Neural progenitor cell (in vitro differentiated cells): Measurements from ENCODE around the gene AOC2. TPM values are rescaled to one million over a fixed set of nuclear protein-coding genes. Genes with fewer than 3 reads are reported as not detected.
"Not testable (repeated sequence)": the region's sequence is repeated elsewhere in the genome, so short reads cannot be mapped to it uniquely, and the experiment has no call there.

ENCODE experiments used
- DNase-seq: peaks from one replicate; pipeline ENCODE4 v3.0.0-alpha.2; 2016; ENCODE audit warnings: low spot score
- H2AFZ ChIP-seq: fragments of 200-600 bp; sonication (generic); replicated peaks from 2 replicates; pipeline ENCODE4 v1.6.1; 2016; ENCODE audit warnings: antibody characterized with exemption
- H3F3A ChIP-seq: fragments of 200-600 bp; sonication (generic); 2 replicates; pipeline ENCODE4 v1.6.1; 2016; ENCODE audit warnings: antibody characterized with exemption, low read depth
- H3K27ac ChIP-seq: fragments of 200-600 bp; sonication (generic); 2 replicates; pipeline ENCODE4 v1.5.1; 2016; ENCODE audit warnings: mild to moderate bottlenecking
- H3K27me3 ChIP-seq: fragments of 200-600 bp; sonication (generic); 2 replicates; pipeline ENCODE4 v1.6.1; 2016; ENCODE audit warnings: mild to moderate bottlenecking, moderate library complexity
- H3K36me3 ChIP-seq: fragments of 200-600 bp; sonication (generic); 2 replicates; pipeline ENCODE4 v1.5.1; 2016
- H3K4me1 ChIP-seq: fragments of 200-600 bp; sonication (generic); 2 replicates; pipeline ENCODE4 v1.6.1; 2016; ENCODE audit warnings: mixed run types
- H3K4me2 ChIP-seq: fragments of 200-600 bp; sonication (generic); 2 replicates; pipeline ENCODE4 v1.6.1; 2016
- H3K4me3 ChIP-seq: fragments of 200-600 bp; sonication (generic); 2 replicates; pipeline ENCODE4 v1.5.1; 2016
- H3K79me2 ChIP-seq: fragments of 200-600 bp; sonication (generic); 2 replicates; pipeline ENCODE4 v1.6.1; 2016; ENCODE audit warnings: low read depth
- H3K9ac ChIP-seq: fragments of 200-600 bp; sonication (generic); 2 replicates; pipeline ENCODE4 v1.6.1; 2016
- H3K9me3 ChIP-seq: fragments of 200-600 bp; sonication (generic); 2 replicates; pipeline ENCODE4 v1.5.1; 2016; ENCODE audit warnings: low read depth
- H4K20me1 ChIP-seq: fragments of 200-600 bp; sonication (generic); 2 replicates; pipeline ENCODE4 v1.6.1; 2016; ENCODE audit warnings: low read depth
- H3K27ac Mint-ChIP-seq: 3 replicates; pipeline ENCODE4 v1.8.0; 2021; ENCODE audit warnings: mixed read lengths
- H3K27me3 Mint-ChIP-seq: 2 replicates; pipeline ENCODE4 v1.8.0; 2022; ENCODE audit warnings: low read depth, mild to moderate bottlenecking, inconsistent platforms, moderate library complexity, mixed read lengths; ENCODE audit not compliant: insufficient read depth
- H3K36me3 Mint-ChIP-seq: 3 replicates; pipeline ENCODE4 v1.8.0; 2021; ENCODE audit warnings: mixed read lengths
- H3K4me1 Mint-ChIP-seq: 3 replicates; pipeline ENCODE4 v1.8.0; 2021; ENCODE audit warnings: mixed read lengths
- H3K4me3 Mint-ChIP-seq: 3 replicates; pipeline ENCODE4 v1.8.0; 2021; ENCODE audit warnings: mild to moderate bottlenecking, moderate library complexity, mixed read lengths
- H3K9me3 Mint-ChIP-seq: 3 replicates; pipeline ENCODE4 v1.8.0; 2020; ENCODE audit warnings: mixed read lengths
- EZH2 ChIP-seq: fragments of 200-600 bp; sonication (generic); IDR thresholded peaks from 2 replicates; pipeline ENCODE4 v1.6.1; 2017; ENCODE audit warnings: antibody characterized with exemption, mild to moderate bottlenecking, moderate library complexity
- EZH2phosphoT487 ChIP-seq: fragments of 200-600 bp; sonication (generic); IDR thresholded peaks from 2 replicates; pipeline ENCODE4 v1.6.1; 2017; ENCODE audit warnings: antibody characterized with exemption
- total RNA-seq: library from RNA; depleted of rRNA; stranded (reverse); fragments of >200 nt; gene quantifications from 2 replicates; pipeline ENCODE4 v1.2.3, GENCODE V29; 2015; ENCODE audit warnings: low replicate concordance
- TF ChIP-seq, protein P1 (sequence below): fragments of 200-600 bp; sonication (generic); IDR thresholded peaks from 2 replicates; pipeline ENCODE4 v1.5.1; 2017; ENCODE audit warnings: antibody characterized with exemption, mild to moderate bottlenecking

AOC2 gene
- total RNA-seq, 1 donor from 2014 or later: 1.2 TPM

DNA sequence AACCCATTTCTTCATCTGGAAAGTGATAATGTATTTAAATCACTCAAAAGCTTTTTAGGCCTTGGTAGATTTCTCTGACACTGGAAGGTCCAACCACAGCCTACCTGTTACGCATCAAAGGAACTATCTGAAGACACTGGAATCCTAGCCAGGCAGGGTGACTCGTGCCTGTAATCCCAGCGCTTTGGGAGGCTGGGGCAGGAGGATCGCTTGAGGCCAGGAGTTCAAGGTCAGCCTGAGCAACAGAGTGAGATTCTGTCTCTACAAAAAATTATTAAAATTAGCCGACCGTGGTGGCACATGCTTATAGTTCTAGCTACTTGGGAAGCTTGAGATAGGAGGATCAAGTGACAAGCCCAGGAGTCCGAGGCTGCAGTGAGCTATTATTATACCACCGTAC, 37.8 kb downstream of the AOC2 start:
- Mint-ChIP-seq H3K27me3 (peaks cover 11% of the 10 kb centered on the region), H3K27ac (no peak overlapping the region), H3K36me3 (no peaks in the 10 kb centered on the region), H3K9me3 (no peaks in the 10 kb centered on the region), H3K4me3 (no peak overlapping the region), H3K4me1 (peaks cover 8% of the 10 kb centered on the region)
- Histone ChIP-seq H3F3A (no peaks in the 10 kb centered on the region), H3K79me2 (no peaks in the 10 kb centered on the region), H3K4me3 (no peak overlapping the region), H3K9me3 (no peaks in the 10 kb centered on the region), H3K27me3 (peaks cover 18% of the 10 kb centered on the region), H2AFZ (no peak overlapping the region), H3K4me2 (no peak overlapping the region), H3K9ac (no peak overlapping the region), H3K36me3 (no peaks in the 10 kb centered on the region), H3K4me1 (no peaks in the 10 kb centered on the region), H3K27ac (no peak overlapping the region), H4K20me1 (no peaks in the 10 kb centered on the region)
- TF ChIP-seq EZH2 (no peak), EZH2phosphoT487 (no peak)
- TF ChIP-seq, protein P1, sequence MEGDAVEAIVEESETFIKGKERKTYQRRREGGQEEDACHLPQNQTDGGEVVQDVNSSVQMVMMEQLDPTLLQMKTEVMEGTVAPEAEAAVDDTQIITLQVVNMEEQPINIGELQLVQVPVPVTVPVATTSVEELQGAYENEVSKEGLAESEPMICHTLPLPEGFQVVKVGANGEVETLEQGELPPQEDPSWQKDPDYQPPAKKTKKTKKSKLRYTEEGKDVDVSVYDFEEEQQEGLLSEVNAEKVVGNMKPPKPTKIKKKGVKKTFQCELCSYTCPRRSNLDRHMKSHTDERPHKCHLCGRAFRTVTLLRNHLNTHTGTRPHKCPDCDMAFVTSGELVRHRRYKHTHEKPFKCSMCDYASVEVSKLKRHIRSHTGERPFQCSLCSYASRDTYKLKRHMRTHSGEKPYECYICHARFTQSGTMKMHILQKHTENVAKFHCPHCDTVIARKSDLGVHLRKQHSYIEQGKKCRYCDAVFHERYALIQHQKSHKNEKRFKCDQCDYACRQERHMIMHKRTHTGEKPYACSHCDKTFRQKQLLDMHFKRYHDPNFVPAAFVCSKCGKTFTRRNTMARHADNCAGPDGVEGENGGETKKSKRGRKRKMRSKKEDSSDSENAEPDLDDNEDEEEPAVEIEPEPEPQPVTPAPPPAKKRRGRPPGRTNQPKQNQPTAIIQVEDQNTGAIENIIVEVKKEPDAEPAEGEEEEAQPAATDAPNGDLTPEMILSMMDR: no peak
- no peak for DNase-seq

DNA sequence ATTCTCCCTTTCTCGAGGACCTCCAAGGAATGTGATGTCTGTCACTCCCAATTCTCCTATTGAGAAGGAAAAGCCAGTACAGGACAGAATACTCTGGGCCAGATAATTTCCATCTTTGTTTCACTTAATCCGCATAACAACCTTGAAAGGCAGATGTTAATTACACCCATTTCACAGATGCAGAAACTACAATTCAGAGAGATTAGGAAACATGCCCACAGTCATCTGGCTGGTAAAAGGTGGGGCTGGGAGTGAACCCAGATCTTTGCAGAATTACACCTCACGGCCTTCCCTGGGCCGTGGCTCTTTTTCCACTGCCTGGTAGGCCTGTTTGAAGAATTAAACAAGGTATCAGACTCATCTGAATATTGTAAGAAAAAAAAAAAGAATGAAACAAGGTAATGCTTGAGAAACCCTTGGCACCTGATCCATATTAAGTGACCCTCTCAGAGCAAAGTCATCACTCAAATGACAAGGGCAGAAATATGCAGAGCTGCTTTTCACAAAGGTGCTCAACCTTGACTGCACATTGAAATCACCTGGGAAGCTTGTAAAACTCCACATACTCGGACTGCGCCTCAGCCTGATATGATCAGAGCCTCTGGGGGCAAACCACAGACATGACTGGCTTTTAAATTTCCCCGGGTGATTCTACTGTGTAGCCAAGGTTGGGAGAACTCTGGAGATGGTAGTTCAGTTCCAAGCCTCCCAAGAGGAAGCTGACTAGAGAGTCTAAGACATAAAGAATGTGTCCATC, 39.6 kb downstream of the AOC2 start:
- Mint-ChIP-seq H3K9me3 (no peaks in the 10 kb centered on the region), H3K27me3 (peaks cover 11% of the 10 kb centered on the region)
- H3K27me3 ChIP-seq: no peaks in the 10 kb centered on the region

DNA sequence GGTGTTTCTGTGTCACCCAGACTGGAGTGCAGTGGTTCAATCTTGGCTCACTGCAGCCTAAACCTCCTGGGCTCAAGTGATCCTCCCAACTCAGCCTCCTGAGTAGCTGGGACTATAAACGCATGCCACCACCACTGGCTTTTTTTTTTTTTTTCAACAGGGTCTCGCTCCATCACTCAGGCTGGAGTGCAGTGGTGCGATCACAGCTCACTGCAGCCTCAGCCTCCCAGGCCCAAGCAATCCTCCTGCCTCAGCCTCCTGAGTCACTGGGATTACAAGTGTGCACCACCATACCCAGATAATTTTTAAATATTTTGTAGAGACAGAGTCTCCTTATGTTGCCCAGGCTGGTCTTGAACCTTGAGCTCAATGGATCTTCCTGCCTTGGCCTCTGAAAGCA, 41.4 kb downstream of the AOC2 start:
- not testable (repeated sequence) for H3K9me3 ChIP-seq, H3K4me1 ChIP-seq, H3K4me1 Mint-ChIP-seq, H3K9ac ChIP-seq, H3K36me3 ChIP-seq, H4K20me1 ChIP-seq, H3K4me2 ChIP-seq, H3K36me3 Mint-ChIP-seq, H3K79me2 ChIP-seq, DNase-seq, H3K4me3 Mint-ChIP-seq, H3K4me3 ChIP-seq, H3K27ac Mint-ChIP-seq, H3K9me3 Mint-ChIP-seq, H3F3A ChIP-seq, H3K27ac ChIP-seq, H2AFZ ChIP-seq, H3K27me3 Mint-ChIP-seq, H3K27me3 ChIP-seq

More for the DNA sequence above, 39.6 kb downstream of the AOC2 start:
- TF ChIP-seq, protein P1: no peak
- TF ChIP-seq EZH2: no peak
- no peak for TF ChIP-seq EZH2phosphoT487
- H3K9ac ChIP-seq: no peak overlapping the region
- Mint-ChIP-seq H3K4me3 (no peak overlapping the region), H3K36me3 (no peaks in the 10 kb centered on the region), H3K4me1 (no peaks in the 10 kb centered on the region), H3K27ac (no peak overlapping the region)
- H3K4me3 ChIP-seq: no peak overlapping the region
- H3K79me2 ChIP-seq: no peaks in the 10 kb centered on the region
- no peaks in the 10 kb centered on the region for H3K9me3 ChIP-seq
- no peaks in the 10 kb centered on the region for H4K20me1 ChIP-seq
- H3K36me3 ChIP-seq: no peaks in the 10 kb centered on the region
- H3K4me1 ChIP-seq: no peaks in the 10 kb centered on the region
- no peak overlapping the region for H3K27ac ChIP-seq
- no peak overlapping the region for H3K4me2 ChIP-seq
- H3F3A ChIP-seq: no peaks in the 10 kb centered on the region
- no peak for DNase-seq
- H2AFZ ChIP-seq: no peak overlapping the region
